GM11168 (cell line): ENCODE results near the gene LRRC73.
"Not testable (repeated sequence)": the region's sequence is repeated elsewhere in the genome, so short reads cannot be mapped to it uniquely, and the experiment has no call there.

Experiments used
- in situ Hi-C: fragments of 300-500 bp; cut with MboI; formaldehyde crosslinking; loops from one replicate; pipeline ENCODE4 v1.12.0; 2022; ENCODE audit warnings: low sequenced_read_pairs; ENCODE audit not compliant: unreplicated experiment

Gene LRRC73

DNA sequence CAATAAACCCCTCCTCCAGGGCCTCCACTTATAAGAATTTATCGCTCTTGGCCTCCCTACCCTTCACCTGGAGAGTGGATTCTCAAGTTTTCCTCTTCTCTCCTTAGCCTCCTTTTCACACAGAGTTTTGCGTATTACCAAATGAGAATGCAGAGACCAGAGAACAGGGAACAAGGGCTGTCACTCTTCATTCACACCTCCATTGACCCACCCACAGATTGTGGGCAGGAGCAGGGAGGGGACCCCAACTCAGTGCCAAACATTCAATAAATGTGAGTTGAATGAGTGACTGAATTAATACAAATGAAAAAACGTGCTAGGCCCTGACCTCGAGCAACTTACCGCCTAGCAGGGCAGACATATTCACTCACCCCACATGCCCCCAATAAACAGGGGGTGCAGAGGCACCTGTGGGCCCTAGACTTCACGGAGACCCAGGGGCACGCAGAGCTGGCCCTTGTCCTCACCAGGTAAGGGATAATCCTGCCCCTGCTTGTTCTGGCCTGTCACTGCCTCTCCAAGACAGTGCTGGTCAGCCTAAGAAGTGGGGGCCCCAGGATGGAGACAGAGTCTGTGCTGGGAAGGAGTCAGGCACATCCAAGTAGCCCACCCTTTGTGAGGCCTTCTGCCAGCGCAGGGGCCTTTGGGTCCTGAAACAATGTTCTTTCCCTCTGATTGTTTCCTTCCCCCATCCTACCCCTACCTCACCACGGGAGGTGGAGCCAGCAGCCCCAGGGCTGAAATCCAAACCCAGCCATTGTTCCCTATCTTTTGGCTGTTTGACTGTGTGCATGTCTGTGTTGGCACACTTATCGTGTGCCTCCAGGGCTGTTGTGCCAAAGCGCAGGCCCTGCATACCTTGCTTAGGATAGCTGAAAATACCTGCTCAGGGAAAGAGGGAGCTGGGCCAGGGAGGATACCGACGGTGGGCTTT, 41.1 kb downstream of the LRRC73 start:
- in situ Hi-C loops: no loop called here

DNA sequence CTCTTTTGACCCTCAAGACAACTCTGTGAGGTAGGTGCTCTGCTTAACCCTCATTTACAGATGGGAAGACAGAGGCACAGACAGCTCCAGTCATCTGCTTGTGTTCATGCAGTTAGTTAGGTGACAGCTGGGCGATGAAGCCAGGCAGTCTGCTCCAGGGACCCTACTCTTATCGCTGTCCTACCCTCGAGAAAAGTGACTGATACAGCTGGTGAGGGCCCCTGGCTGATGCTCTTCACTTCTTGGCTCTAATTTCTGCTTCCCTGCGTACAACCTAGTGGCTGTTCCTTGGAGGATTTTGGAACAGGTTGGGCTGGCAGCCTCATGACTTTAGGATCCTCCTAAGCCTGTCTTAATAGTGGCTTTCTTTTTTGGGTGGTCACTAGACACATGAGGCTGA, 41.9 kb downstream of the LRRC73 start:
- in situ Hi-C loops: no loop called here

DNA sequence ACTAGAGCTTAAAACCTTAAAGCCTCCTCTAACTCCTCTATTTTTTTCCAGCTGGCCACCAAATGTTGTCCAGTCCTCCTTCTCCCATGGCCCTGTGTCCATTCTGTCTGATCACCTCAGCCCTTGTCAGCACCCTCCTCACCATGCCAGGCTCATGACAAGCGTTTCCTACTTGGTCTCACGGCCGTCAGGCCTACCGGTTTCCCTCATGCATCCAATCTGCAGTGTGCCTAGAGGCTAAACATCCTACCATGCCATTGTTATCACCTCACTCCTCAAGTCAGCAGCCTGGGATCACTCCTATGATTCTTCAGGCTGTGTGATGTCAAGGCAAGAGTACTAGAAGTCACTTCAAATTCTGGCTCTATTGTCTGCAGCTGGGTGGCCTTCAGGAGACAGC, 42.4 kb downstream of the LRRC73 start:
- in situ Hi-C loops: no loop called here

DNA sequence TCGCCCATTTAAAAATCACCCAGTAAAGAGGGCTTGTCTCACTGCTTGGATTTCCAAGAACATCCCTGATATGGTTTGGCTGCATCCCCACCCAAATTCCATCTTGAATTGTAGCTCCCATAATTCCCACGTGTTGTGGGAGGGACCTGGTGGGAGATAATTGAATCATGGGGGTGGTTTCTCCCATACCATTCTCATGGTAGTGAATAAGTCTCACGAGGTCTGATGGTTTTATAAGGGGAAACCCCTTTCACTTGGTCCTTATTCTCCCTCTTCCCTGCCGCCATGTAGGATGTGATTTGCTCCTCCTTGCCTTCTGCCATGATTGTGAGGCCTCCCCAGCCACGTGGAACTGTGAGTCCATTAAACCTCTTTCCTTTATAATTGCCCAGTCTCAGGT, 42.9 kb downstream of the LRRC73 start:
- in situ Hi-C loops: not testable (repeated sequence)

DNA sequence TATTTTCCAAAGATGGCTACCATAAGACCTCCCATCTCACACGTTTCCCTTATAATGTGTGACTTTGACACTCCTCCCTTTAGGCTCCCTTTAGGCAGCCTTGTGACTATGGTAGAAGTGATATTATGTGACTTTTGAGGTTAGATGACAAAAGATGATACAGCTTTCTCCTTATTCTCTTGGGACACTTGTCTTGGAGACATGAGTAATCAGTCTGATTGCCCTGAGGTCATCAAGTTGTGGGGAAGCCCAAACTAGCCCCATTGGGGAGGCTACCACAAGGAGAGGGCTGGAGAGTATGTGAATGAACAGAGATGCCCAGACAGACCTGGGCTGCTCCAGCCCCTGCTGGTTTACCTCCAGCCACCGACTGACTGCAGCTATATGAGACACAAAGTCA, 44.2 kb downstream of the LRRC73 start:
- in situ Hi-C loops: no loop called here

DNA sequence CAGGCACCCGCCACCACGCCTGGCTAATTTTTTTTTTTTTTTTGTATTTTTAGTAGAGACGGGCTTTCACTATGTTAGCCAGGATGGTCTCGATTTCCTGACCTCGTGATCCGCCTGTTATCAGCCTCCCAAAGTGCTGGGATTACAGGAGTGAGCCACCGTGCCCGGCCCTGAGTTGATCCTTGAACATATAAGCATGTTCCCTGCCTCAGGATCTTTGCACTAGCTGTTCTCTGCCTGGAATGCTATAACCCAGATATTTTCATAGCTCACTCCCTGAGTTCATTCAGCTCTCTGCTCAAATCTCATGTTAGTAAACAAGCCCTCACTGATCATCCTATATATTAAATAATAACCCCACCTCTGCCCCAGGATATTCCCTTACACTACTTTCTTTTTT, 45.8 kb downstream of the LRRC73 start:
- in situ Hi-C loops: no loop called here

DNA sequence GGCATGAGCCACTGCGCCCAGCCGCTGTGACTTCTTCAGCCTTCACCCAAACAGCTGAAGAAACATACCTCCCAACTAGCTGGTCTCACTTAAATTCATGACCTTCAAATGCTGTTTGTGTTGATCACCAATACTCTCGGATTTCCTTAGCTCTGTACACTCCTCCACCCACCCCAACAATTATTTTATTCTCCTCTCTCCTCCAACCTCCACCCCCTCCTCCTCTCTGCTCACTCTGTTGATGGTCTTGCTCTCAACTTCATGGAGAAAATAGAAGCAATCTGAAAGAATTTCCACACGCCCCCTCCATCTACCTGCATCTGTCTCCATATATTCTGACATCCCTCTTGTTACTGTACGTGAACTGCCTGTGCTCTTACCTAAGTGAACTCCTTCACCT, 48.2 kb downstream of the LRRC73 start:
- in situ Hi-C loops: no loop called here

DNA sequence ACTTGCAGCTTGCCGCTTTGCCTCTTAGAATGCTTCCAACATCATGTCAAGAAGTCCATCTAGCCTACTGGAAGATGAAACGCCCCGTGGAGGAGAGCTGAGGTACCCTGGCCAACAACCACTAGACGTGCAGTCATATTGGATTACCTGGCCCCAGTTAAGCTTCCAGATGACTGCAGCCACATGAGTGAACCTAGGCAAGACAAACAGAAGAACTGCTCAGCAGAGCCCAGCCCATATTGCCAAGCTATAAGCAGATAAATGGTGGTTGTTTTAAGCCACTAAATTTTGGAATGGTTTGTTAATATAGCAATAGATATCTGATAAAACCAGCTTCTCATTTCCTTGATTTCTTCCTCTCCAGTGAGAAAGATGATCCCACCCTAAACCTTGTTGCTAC, 50.1 kb downstream of the LRRC73 start:
- in situ Hi-C loops: no loop called here

DNA sequence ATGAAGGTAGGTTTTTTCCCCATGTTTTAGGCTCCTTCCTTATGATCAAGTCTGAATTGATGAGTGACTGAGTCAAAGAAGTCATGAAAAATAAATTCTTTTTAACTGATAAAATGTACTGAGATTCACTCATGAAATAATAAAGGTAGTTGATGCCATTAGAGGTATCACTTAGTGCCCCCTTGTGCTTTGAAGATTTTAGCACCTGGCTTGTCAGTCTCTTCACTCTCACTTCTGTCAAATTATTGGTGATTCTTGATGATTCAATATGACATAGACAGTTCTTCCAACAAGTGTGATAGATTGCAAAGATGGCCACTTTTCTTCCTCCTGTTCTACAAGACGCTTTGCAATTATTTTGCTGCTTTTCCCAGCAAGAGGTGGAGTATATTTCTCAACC, 50.6 kb downstream of the LRRC73 start:
- in situ Hi-C loops: no loop called here

DNA sequence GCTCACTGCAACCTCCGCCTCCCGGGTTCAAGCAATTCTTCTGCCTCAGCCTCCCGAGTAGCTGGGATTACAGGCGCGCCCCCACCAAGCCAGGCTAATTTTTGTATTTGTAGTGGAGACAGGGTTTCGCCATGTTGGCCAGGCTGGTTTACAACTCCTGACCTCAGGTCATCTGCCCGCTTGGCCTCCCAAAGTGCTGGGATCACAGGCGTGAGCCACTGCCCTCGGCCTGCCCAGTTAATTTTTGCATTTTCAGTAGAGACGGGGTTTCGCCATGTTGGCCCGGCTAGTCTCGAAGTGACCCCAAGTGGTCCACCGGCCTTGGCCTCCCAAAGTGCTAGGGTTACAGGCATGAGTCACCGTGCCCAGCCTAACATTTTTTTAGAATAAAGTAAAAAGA, 52.0 kb downstream of the LRRC73 start:
- in situ Hi-C loops: not testable (repeated sequence)

DNA sequence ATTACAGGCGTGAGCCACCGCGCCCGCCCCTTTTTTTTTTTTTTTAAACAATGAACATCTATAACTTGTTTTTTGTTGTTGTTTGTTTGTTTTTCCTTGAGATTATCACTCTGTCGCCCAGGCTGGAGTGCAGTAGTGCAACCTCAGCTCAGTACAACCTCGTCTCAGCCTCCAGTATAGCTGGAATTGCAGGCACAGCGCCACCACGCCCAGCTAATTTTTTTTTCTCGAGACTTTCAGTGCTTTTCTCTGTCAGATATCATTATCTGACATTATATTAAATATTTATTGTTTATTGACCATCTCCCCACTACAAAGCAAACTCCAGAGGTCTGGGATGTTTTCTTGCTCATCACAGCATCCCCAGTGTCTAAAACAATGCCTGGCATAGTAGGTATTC, 52.5 kb downstream of the LRRC73 start:
- in situ Hi-C loops: no loop called here
